Iris pigment epithelial cell (primary cell): ENCODE data around the gene WASL.
"Not testable (repeated sequence)": the region's sequence is repeated elsewhere in the genome, so short reads cannot be mapped to it uniquely, and the experiment has no call there.

ENCODE experiments used
- DNase-seq: peaks from one replicate; pipeline ENCODE4 v3.0.0-alpha.2; 2011; ENCODE audit warnings: low read depth

The WASL gene

DNA sequence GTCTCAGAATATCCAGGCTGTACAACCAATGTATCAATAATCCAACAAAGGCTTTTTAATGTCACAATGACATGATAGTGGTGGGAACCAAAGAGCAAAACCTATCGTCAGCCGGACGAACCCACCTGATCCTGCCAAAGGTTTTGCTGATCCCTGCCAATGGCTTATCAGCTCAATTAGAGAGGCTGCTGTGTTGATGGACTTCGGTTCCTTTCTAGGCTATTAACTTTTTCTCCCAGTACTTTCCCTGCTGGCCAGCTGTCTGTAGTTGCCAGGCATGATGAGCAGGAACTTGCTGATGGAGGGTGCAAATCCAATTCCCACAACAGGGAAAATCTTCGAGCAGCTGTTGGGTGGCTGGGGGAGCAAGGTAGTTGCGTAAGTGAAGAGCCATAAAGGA is 90.8 kb downstream of the WASL start:
- no peak for DNase-seq

DNA sequence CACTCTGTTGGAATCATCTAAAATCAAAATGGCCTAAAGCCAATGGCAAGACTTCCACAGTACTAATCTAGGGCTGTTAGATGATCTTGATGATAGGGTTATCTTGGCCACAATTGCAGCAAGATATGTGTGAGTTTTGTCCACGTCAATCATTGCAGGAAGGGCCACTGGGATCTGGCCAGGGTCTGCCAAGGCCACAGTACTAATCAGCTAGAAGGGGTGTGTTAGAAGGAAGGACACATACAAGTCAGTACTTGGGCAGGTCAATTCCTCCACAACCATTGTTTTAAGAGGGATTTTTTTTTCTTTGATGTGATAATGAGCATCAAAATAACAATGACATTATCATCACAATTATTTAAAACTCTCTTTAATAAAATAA is 91.5 kb downstream of the WASL start:
- no peak for DNase-seq

DNA sequence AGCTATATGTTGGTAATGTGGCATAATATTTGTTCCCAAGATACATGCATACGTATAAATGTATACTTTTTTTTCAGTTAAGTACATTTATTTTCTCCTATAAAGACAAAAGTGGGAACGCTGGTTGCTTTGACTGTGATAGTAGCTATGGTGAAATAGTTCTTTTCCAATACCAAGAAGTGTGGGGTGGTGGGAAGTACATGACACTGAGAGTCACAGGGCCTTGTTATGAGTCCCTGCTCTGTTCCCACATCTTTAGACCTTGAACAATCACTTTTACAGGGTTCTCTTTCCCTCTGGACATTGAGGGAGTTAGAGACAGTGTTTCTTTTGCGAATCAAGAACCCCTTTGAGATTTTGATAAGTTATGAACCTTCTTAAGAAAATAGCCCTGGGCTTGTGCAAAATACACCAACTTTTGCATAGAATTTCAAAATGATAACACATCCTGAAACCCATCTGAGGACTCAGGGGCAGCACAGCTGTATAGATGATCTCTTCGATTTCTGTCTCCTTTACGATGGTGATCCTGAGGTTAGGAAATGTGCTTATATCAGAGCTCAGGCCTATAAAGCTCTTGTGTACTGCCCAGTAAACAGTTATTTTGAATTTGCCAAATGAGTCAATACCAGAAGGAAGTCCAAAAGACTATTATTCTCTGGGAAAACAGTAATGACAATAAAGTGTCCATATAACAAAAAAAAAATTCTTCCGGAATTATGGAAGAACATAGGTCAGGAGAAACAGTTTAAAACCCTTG is 92.1 kb downstream of the WASL start:
- no peak for DNase-seq

GRCh38 chr7:123655614-123656013 is 93.2 kb downstream of the WASL start, which contains the start of gene LMOD2:
TSS of gene LMOD2 (plus strand) at chr7:123655866. CDS start at chr7:123655964, 98 bp downstream.
- no peak for DNase-seq

GRCh38 chr7:123653162-123653561 is 95.6 kb downstream of the WASL start:
- no peak for DNase-seq

DNA sequence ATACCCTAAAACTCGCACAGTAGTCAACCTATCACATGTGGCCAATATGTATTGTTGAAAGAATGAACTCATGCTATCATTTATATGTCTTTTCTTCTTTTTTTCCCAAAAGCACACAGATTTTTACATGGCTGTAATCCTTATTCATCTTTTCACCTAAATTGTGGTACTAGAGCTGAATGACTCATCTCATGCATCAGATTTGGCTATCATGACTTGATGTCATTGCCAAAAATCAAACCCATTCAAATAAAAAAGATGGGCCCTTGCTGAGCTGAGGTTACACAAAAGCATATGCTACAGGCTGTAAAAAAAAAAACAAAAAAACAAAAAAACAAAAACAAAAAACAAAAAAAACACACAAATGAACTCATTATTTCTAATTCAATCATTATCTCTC is 96.4 kb downstream of the WASL start:
- no peak for DNase-seq

DNA sequence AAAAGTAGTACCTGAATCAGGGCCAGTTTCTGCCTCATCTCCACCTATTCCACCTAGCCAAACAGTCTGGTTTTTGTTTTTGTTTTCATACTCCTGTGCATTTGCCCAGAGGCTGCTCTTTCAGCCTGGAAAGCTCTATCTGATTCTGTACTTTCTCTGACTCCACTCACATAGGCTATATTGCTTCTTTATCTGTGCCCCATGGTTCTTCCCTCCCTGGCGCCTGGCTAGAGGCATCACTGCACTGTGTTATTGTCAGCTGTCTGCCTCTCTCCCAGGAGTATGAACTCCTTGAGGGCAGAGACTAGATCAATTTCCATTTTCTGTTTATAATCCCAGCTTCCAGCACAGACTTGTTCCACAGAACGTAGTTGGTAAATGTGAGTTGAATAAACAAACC is 98.2 kb downstream of the WASL start:
- no peak for DNase-seq

GRCh38 chr7:123649964-123650363 is 98.8 kb downstream of the WASL start:
- DNase-seq = peak; percentile 54

DNA sequence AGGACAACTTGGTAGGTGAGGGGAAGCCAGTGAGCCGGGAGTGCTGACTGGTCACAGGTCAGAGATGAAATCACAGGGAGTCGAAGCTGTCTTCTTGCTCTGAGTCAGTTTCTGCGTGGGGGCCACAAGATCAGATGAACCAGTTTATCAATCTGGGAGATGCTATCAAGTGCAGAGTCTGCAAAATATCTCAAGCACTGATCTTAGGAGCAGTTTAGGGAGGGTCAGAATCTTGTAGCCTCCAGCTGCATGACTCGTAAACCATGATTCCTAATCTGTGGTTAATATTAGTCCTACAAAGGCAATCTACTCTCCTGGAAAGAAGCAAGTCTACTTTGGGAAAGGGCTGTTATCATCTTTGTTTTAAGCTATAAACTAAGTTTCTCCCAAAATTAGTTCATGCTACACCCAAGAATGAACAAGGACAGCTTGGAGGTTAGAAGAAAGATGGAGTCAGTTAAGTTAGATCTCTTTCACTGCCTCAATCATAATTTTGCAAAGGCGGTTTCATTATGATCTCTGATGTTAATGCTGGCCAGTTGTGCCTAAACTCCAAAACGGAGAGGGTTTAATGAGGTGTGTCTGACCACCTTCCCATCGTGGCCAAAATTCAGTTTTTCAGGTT is 101.6 kb downstream of the WASL start:
- DNase-seq = no peak

DNA sequence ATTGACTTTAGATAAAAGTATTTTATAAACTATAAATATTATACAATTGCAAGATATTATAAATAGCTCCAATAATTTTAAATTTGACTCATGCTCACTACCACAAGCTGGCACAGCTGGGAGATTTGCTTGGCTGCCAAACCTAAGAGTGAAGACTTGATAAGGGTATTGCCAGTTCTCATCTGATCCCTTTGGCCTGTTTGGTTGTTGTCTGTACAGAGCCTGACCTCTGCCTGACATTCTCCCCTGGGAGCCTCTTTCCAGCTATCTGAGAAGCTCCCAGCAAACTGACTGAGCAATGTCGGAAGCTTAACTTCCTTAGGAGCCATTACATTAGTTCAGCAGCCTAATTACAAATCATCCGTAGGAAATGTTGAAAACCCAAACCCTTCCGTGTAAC is 103.3 kb downstream of the WASL start:
- DNase-seq = no peak

DNA sequence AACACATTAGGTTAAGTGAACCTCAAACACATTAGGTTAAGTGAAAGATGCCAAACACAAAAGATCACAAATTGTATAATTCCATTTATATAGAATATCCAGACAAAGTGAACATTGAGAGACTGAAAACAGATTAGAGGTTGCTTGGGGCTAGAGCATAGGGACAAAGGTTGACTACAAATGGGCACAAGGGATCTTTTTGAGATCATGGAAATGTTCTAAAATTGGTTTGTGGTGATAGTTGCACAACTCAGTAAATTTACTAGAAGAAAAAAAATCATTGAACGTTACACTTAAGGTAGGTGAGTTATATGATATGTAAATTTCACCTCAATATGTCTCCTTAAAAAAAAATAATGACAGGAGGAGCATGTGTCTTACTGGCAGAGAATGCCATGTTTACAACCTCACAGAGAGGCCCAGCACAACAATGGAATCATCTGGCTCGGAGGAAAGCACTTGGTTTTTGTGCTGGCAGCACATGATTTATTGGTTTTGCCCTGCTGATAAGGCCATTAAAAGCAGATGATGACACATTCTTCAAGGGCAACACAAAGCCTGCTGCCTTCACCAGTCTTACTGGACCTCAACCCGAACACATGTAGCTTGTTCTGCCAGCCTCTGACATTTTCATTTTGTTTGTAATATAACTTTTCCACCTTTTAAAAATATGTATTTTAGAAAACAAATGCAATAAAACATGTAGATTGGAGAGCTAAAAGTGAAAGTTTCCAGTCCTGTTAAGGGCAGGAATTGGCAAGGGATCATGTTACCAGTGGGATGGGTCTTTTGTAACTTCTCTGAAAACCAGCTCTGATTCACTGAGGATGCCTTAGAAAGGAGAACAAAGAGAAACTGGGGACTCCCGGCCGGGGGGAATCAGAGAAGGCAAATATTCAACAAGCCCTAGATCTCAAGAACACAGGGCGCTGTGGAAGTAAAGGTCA is 105.0 kb downstream of the WASL start:
- DNase-seq = peak; percentile 88

GRCh38 chr7:123641901-123642300 is 106.9 kb downstream of the WASL start:
- no peak for DNase-seq

GRCh38 chr7:123640583-123640982 is 108.2 kb downstream of the WASL start:
- DNase-seq = no peak

DNA sequence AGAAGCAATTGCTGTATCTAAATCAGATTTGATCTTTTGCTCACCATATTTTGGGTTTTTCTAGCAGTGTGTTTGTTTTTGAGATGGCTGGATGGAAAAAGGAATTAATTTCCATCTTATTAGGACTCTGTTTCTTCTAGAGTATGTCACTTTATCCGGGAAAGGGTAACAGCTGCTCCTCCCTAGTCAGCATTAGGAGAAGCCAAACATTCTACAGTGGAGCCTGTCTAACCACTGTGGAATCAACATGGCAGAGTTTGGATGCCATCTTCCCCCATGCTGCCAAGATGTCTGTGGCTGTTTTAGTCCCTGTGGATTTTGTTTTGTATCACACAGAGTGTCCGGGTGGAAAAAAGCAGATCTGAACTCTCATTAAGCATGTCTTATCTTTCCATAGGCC is 109.2 kb downstream of the WASL start:
- DNase-seq = no peak

DNA sequence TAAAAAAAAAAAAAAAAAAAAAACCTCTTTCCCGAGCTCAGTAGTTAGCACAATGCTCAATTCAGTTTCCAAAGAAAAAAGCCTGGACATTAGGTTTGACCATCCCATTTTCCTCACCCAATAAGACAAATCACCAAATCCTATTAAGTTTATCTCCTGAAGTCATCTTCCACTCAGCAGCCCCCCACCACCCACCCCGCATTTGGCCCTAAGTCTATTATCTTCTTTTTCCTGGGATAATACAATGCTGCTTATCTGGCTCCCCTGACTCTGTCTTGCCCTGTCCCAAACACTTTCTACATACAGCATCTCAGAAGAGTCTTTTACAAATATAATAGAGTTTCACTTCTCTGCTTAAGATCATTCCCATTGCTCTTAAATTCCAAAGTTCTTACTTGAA is 110.9 kb downstream of the WASL start:
- no peak for DNase-seq

GRCh38 chr7:123637203-123637602 is 111.6 kb downstream of the WASL start:
- DNase-seq = no peak

DNA sequence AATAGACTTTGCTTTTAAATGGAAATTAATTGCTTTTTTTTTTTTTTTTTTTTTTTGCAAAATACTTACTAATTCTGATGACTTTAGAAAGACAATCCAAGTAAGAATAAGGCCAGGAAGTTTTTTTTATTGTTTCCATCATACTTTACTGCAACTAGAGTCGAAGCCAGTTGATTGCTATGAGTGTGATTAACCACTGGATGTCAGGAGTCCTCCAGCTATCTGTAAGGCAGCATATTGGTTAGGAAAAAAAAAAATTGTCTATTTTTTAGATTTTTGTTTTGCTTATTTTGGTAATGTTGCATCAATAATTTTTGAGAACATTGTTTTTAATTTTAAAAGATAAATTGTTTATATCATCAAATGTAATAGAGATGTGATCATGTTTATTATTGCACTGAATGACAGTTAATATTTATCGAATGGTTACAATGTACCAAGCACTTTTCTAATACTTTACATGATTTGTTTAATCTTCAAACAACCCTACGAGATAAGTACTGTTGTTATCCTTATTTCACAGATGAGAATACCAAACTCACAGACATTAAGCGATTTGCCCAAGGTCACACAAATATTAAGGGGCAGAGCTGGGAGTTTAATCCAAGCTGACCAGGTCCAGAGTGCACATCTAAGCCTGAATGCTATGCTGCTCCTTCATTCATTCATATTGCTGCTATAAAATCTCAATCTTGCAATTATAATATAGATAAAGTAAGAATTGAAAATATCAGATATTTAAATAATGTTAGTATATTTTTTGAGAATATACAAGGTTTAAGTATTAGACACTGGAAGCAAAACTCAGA is 113.0 kb downstream of the WASL start:
- peak; percentile 68 for DNase-seq

GRCh38 chr7:123634011-123634573 is 114.7 kb downstream of the WASL start:
- not testable (repeated sequence) for DNase-seq

- peak; percentile 80 for DNase-seq
Measured at GRCh38 chr7:123633553-123633952, 115.2 kb downstream of the WASL start.

- DNase-seq = no peak
Measured at GRCh38 chr7:123632808-123633207, 116.0 kb downstream of the WASL start.
